Measurements from ENCODE around the gene PSMG3.
"Not testable (repeated sequence)": the region's sequence is repeated elsewhere in the genome, so short reads cannot be mapped to it uniquely, and the experiment has no call there.

Gene PSMG3

DNA sequence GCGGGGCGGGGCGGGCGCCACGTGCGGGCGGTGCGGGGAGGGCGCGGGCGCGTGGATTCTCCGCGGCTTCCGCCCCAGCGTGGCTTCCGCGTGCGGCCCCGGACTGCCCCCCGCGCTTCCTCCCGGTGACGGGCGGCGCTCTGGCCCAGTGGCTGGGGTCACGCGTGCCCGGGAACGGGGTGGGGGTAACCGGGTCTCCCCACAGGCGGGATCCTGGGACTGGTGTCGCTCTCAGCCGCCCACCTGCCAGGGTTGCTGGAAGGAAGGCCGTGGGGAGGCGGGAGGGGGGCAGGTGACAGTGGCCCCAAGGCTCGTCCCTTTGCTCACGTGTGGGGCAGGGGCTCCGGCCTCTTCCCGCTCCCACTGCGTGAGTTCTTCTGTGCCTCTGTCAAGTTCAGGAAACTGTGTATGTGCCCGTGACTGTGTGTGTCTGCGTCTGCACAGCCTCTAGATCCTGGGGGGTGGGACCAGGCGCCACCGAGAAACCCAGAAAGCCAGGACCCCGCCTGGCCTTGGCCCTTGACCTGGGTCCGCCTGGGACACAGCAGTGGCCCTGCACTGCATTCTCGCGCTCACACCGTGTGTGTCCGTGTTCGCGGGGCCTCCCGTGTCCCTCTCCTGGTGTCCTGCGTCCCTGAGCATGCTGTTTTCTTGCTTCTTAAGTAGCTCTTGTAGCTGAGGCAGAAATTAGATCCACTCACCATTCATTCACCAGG is 38.4 kb downstream of the PSMG3 start:
- DNase-seq: peak in 1 of 2 experiments; percentile 29

- no peak for DNase-seq
Observed at GRCh38 chr7:1530946-1531262, 38.9 kb downstream of the PSMG3 start.

DNA sequence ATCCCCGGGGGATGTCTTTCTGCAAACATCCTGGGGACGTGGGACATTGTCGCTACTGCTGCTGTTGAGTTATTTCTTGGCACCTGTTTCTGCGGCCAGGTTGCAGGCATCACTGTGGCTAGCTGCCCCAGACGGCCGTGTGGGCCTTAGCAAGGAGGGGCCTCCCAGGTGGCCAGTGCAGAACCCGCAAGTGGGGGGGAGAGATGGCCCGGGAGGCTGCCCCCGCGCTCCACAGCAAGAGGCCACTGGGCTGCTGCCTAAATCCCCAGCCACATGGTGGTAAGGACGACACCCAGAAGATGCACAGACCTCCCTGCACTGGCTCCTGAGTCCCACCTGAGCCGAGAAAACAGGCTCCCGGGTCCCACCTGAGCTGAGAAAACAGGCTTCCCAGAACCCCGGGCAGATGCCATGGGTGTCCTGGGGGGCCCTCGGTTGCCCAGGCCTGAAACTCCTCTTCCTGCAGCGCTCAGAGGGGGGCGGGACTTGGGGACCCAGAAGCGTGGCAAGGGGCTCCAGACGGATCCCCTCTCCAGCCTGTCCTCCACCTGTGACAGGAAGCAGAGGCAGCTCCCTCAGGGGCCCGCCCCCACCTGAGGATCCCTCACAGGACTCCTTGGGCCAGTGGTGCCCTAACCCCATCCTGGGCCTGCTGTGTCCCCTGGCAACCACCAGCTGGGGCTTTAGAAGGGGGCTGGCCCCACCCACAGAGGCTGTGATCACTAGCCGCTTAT is 40.3 kb downstream of the PSMG3 start:
- no peak for DNase-seq

DNA sequence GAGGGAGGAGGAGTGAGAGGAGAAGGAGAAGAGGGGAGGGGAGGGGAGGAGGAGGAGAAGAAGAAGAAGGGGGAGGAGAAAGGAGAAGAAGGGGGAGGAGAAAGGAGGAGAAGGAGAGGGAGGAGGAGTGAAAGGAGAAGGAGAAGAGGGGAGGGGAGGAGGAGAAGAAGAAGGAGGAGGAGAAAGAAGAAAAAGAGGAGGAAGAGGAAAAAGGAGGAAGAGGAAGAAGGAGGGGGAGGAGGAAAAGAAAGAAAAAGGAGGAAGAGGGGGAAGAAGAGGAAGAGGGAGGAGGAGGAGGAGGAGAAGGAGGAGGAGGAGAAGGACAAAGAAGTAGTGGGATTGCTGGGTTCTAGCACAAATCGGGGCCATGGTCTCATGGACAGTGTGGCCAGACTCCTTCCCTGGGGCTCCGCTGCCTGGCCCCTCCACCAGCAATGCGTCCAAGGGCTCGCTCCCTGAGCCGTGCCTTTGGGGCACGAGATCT is 43.5 kb downstream of the PSMG3 start:
- DNase-seq: no peak

DNA sequence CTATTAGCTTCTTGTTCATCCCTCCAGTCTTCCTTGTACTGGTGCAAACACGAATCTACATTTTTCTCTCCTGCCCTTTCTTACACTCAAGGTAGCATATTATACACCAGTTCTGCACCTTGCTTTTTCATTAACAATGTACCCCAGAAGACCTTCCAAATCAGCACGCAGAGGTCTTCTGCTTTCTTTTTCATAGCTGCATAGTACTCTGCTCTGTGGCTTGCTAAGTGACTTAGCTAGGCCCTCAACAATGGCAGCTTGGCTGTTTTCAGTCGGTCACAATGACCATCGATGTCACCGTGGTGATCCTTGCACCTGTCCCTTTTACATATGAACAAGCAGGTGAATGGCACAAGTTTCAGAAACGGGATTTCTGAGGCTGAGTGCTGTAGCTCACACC is 44.4 kb downstream of the PSMG3 start:
- no peak for DNase-seq

- no peak for DNase-seq
Observed at GRCh38 chr7:1523844-1524243, 46.0 kb downstream of the PSMG3 start.

GRCh38 chr7:1523208-1523607 is 46.6 kb downstream of the PSMG3 start:
- DNase-seq: no peak

- no peak for DNase-seq
Observed at GRCh38 chr7:1521456-1521855, 48.4 kb downstream of the PSMG3 start.

DNA sequence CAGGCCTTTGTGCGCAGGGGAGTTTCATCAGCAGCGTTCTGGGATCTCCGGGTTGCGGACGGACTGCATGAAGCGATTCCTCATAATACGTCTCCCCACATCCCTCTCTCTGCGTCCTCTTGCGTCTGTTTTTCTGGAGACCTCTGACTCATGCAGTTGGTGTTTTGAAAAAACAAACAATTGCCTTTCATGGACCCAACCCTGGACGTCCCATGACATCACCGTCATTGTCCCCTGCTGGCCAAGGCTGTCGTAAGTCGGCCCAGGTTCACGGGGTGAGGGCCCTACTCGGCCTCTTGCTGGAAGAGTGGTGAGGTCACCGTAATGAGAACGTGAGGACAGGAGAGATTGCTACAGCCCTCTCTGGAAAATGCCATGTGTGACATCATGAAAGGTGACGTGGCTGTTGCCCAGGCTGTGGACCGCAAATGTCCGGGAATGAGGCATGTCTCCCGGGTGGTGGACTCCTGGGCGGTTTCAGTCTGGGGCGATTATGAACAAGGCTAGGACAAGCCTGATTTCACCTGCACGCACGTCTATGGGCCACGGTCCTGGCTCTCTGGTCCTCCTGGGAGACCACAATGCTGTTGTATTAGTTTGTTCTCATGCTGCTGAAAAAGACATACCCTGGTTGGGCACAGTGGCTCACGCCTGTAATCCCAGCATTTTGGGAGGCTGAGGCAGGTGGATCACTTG is 49.1 kb downstream of the PSMG3 start:
- peak; percentile 85 to 89 for DNase-seq

DNA sequence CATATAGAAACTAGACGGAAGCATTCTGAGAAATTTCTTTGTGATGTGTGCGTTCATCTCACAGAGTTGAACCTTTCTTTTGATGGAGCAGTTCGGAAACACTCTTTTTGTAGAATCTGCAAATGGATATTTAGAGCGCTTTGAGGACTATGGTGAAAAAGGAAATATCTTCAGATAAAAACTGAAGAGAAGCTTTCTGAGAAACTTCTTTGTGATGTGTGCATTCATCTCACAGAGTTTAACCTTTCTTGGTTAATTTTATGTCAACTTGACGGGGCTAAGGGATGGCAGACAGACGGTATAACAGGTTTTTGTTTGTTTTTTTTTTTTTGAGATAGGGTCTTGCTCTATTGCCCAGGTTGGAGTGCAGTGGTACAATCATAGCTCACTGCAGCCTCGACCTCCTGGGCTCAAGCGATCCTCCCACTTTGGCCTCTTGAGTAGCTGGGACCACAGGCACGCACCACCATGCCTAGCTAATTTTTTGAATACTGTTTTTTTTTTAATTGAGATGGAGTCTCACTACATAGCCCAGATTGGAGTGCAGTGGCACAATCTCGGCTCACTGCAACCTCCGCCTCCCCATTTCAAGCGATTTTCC is 50.4 kb downstream of the PSMG3 start:
- not testable (repeated sequence) for DNase-seq

All from SHP77 (cell line).